ENCODE results near the gene QRICH1.
A peak's percentile ranks its signal among the peaks of the same experiment; 100 is the strongest.

The QRICH1 gene

GRCh38 chr3:48997714-48998637, 95.9 kb downstream of the QRICH1 start:
- DNase-seq (ENCODE audit: low spot score), result no peak

- DNase-seq (ENCODE audit: low spot score), result no peak
Measured at GRCh38 chr3:48997102-48997635, 96.7 kb downstream of the QRICH1 start.

- DNase-seq (ENCODE audit: low spot score), result no peak
Measured at GRCh38 chr3:48996640-48997039, 97.2 kb downstream of the QRICH1 start.

- DNase-seq (ENCODE audit: low spot score), result no peak
Measured at GRCh38 chr3:48993834-48994233, 100.0 kb downstream of the QRICH1 start.

- DNase-seq (ENCODE audit: low spot score), result no peak
Measured at GRCh38 chr3:48991851-48992545, 101.9 kb downstream of the QRICH1 start.

- DNase-seq (ENCODE audit: low spot score), result peak; percentile 39
Measured at GRCh38 chr3:48990636-48991469, 103.0 kb downstream of the QRICH1 start.

GRCh38 chr3:48989796-48990635, 103.9 kb downstream of the QRICH1 start, which contains the start of gene P4HTM:
Gene P4HTM, plus strand, starts transcription at chr3:48990241. Its CDS starts 16 bp downstream, at chr3:48990257.
- peak; percentile 95 for DNase-seq (ENCODE audit: low spot score)

- DNase-seq (ENCODE audit: low spot score), result peak; percentile 31
Measured at GRCh38 chr3:48989126-48989795, 104.6 kb downstream of the QRICH1 start.

GRCh38 chr3:48985831-48986376, 108.0 kb downstream of the QRICH1 start:
- DNase-seq (ENCODE audit: low spot score), result no peak

- no peak for DNase-seq (ENCODE audit: low spot score)
Measured at GRCh38 chr3:48984663-48985062, 109.2 kb downstream of the QRICH1 start.

GRCh38 chr3:48983096-48983495, 110.8 kb downstream of the QRICH1 start:
- no peak for DNase-seq (ENCODE audit: low spot score)

- DNase-seq (ENCODE audit: low spot score), result no peak
Measured at GRCh38 chr3:48982686-48983085, 111.2 kb downstream of the QRICH1 start.

GRCh38 chr3:48982016-48982415, 111.9 kb downstream of the QRICH1 start:
- DNase-seq (ENCODE audit: low spot score), result no peak

- DNase-seq (ENCODE audit: low spot score), result no peak
Measured at GRCh38 chr3:48980295-48980694, 113.6 kb downstream of the QRICH1 start.

Data from AG20443 (cell line).